A549 (cell line): ENCODE measurements around the gene SLPI.

Experiments
- BHLHE40 ChIP-seq: IDR thresholded peaks from 2 replicates; pipeline ENCODE4 v1.6.1; 2012; ENCODE audit warnings: low read depth, low read length, inconsistent platforms
- CEBPB ChIP-seq, 2 experiments: fragments of >200 bp in 1 of 2; sonication (Bioruptor Twin) in 1 of 2; formaldehyde crosslinking in 1 of 2; IDR thresholded peaks; 2 replicates each; pipeline ENCODE4 v1.6.1; 2012 to 2016
- CTCF ChIP-seq: fragments of >200 bp; sonication (Bioruptor Twin); formaldehyde crosslinking; IDR thresholded peaks from 3 replicates; pipeline ENCODE4 v1.5.1; 2016
- E2F6 ChIP-seq: IDR thresholded peaks from 2 replicates; pipeline ENCODE4 v1.6.1; 2012; ENCODE audit warnings: low read depth, borderline replicate concordance
- EHMT2 ChIP-seq: fragments of 200-600 bp; sonication (generic); IDR thresholded peaks from 2 replicates; pipeline ENCODE4 v1.6.1; 2016; ENCODE audit warnings: antibody characterized with exemption, low read depth, mild to moderate bottlenecking, moderate library complexity
- KDM1A ChIP-seq: fragments of 200-600 bp; sonication (generic); IDR thresholded peaks from 2 replicates; pipeline ENCODE4 v1.6.1; 2016; ENCODE audit warnings: low read depth, mild to moderate bottlenecking
- RAD21 ChIP-seq, 2 experiments: fragments of >200 bp in 1 of 2; sonication (Bioruptor Twin) in 1 of 2; formaldehyde crosslinking in 1 of 2; IDR thresholded peaks in 1 of 2; conservative IDR thresholded peaks in 1 of 2; 2 replicates in 1 of 2; 3 replicates in 1 of 2; pipeline ENCODE4 v1.6.1; 2012 to 2018; ENCODE audit warnings: inconsistent platforms in 1 of 2
- REST ChIP-seq: fragments of 200-600 bp; sonication (generic); IDR thresholded peaks from 2 replicates; pipeline ENCODE4 v1.6.1; 2016; ENCODE audit warnings: antibody characterized with exemption, mild to moderate bottlenecking, moderate library complexity
- USF2 ChIP-seq: fragments of 450-650 bp; IDR thresholded peaks from 2 replicates; pipeline ENCODE4 v1.6.1; 2014; ENCODE audit warnings: antibody characterized with exemption
- ZSCAN20 ChIP-seq: fragments of 250-450 bp; sonication (Bioruptor Pico); IDR thresholded peaks from 2 replicates; pipeline ENCODE4 v1.8.0; 2022; ENCODE audit warnings: mild to moderate bottlenecking, moderate library complexity

GRCh38 chr20:45257711-45258110 lies 3.3 kb upstream of the SLPI start:
- no peak for TF ChIP-seq BHLHE40
- no peak for TF ChIP-seq USF2
- TF ChIP-seq REST, result no peak
- TF ChIP-seq EHMT2, result no peak
- no peak for TF ChIP-seq CTCF
- no peak for TF ChIP-seq KDM1A
- TF ChIP-seq RAD21 (conservative IDR thresholded peaks at IDR 0.05 in 1 of 2, IDR thresholded peaks at IDR 0.05 in 1 of 2), result no peak
- no peak for TF ChIP-seq E2F6
- TF ChIP-seq CEBPB (IDR thresholded peaks at IDR 0.05), result no peak
- TF ChIP-seq ZSCAN20 (CRISPR knock-in tag), result no peak
